ENCODE results near the gene ECM1.

ECM1 gene

DNA sequence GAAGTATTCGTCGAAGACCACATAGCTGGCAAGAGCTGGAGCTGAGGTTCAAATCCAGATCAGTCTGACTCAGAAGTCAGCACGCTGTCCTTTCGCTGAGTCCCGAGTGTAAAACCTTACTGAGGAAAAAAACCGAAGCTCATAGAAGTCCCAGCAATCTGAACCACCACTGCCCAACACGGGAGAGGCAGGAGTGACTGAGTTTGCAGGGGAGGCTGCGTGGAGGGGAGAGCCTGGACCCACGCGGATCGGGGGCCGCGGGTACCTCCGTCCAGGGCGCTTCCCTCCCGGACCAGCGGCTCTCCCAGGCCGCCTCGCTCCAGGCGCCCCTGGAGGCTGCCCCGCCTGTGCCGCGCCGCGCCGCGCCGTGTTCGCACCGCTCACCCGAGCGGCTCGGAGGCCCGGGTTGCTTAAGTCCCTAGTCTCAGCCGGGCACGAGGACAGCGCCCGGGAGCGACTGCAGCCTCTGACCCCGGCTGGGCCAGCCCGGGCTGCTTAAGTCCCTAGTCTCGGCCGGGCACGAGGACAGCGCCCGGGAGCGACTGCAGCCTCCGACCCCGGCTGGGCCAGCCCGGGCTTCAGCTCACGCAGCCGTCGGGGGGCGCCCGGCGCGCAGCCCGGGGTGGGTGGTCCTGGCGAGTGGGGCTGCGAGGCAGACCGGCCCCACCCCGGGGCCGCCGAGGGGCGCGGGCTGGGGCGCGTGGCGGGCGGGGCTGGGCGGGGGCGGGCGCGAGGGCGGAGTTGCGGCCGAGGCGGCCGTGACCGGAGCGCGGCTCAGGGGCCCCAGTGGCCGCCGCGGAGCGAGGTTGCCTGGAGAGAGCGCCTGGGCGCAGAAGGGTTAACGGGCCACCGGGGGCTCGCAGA lies 41.0 kb downstream of the ECM1 start, which contains the start of gene ADAMTSL4:
Gene ADAMTSL4 (plus strand): TSS at position 777 of the 864 bp plus-strand sequence. CDS start 2,881 bp downstream, outside the sequence.
- DNase-seq (ENCODE audit: low read depth in 1 of 2, low spot score in 1 of 2), result peak in 1 of 2 experiments; percentile 46
- TF ChIP-seq GABPA (IDR thresholded peaks at IDR 0.05; ENCODE audit: low read depth), result no peak
- TF ChIP-seq, protein P1, sequence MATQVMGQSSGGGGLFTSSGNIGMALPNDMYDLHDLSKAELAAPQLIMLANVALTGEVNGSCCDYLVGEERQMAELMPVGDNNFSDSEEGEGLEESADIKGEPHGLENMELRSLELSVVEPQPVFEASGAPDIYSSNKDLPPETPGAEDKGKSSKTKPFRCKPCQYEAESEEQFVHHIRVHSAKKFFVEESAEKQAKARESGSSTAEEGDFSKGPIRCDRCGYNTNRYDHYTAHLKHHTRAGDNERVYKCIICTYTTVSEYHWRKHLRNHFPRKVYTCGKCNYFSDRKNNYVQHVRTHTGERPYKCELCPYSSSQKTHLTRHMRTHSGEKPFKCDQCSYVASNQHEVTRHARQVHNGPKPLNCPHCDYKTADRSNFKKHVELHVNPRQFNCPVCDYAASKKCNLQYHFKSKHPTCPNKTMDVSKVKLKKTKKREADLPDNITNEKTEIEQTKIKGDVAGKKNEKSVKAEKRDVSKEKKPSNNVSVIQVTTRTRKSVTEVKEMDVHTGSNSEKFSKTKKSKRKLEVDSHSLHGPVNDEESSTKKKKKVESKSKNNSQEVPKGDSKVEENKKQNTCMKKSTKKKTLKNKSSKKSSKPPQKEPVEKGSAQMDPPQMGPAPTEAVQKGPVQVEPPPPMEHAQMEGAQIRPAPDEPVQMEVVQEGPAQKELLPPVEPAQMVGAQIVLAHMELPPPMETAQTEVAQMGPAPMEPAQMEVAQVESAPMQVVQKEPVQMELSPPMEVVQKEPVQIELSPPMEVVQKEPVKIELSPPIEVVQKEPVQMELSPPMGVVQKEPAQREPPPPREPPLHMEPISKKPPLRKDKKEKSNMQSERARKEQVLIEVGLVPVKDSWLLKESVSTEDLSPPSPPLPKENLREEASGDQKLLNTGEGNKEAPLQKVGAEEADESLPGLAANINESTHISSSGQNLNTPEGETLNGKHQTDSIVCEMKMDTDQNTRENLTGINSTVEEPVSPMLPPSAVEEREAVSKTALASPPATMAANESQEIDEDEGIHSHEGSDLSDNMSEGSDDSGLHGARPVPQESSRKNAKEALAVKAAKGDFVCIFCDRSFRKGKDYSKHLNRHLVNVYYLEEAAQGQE (IDR thresholded peaks at IDR 0.05; ENCODE audit: insufficient replicate concordance, low read depth), result no peak
- TF ChIP-seq, protein P2, sequence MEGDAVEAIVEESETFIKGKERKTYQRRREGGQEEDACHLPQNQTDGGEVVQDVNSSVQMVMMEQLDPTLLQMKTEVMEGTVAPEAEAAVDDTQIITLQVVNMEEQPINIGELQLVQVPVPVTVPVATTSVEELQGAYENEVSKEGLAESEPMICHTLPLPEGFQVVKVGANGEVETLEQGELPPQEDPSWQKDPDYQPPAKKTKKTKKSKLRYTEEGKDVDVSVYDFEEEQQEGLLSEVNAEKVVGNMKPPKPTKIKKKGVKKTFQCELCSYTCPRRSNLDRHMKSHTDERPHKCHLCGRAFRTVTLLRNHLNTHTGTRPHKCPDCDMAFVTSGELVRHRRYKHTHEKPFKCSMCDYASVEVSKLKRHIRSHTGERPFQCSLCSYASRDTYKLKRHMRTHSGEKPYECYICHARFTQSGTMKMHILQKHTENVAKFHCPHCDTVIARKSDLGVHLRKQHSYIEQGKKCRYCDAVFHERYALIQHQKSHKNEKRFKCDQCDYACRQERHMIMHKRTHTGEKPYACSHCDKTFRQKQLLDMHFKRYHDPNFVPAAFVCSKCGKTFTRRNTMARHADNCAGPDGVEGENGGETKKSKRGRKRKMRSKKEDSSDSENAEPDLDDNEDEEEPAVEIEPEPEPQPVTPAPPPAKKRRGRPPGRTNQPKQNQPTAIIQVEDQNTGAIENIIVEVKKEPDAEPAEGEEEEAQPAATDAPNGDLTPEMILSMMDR (IDR thresholded peaks at IDR 0.05; ENCODE audit: insufficient read depth, low read length), result no peak
- no peak for TF ChIP-seq POLR2AphosphoS5 (IDR thresholded peaks at IDR 0.05; ENCODE audit: low read depth)
- TF ChIP-seq SPI1 (IDR thresholded peaks at IDR 0.05; ENCODE audit: borderline replicate concordance, low read depth), result no peak
- H3K27me3 ChIP-seq (ENCODE audit: insufficient read depth, poor library complexity, severe bottlenecking), result no peaks in the 10 kb centered on the region
- H3K4me3 ChIP-seq (replicated peaks; ENCODE audit: insufficient read depth, low read length), result peak within 1 kb of the TSS; percentile 50
- H3K27ac ChIP-seq (replicated peaks), result no peak within 1 kb of the TSS

DNA sequence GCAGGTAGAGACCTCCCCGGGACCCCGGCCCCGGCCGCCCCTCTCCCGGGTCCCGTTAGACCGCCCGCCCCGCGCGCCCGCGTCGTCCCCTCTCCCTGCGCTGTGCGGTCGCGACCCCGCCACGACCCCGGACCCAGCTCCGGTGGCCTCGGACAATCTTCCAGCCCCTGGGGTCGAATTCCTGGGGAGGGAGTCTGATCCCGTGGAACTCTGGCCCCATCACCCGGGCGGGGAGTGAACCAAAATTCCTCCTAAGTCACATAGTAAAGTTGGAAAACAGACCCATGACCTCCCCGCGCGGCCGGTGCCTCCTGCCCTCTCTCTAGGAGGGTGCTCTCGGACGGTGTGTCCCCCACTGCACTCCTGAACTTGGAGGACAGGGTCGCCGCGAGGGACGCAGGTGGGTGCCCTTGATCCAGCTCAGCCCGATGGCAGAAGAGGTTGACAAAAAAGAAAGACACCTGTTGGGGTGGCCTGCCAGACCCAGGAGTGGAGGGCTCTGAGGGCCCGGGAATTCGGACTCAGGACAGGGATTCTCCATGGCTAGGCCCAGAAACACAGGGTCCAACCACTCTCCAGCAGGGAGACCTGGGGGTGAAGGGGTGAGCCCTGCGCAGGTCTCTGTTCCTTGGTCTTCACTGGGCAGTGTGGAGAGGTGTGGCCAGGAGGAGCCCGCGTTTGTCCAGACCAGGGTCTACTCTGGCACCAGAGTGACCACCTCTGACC lies 41.8 kb downstream of the ECM1 start:
- H3K27ac ChIP-seq (replicated peaks), result no peak overlapping the region
- TF ChIP-seq GABPA (IDR thresholded peaks at IDR 0.05; ENCODE audit: low read depth) (no peak), POLR2AphosphoS5 (IDR thresholded peaks at IDR 0.05; ENCODE audit: low read depth) (no peak)
- TF ChIP-seq, protein P2 (IDR thresholded peaks at IDR 0.05; ENCODE audit: insufficient read depth, low read length), result no peak
- TF ChIP-seq, protein P1 (IDR thresholded peaks at IDR 0.05; ENCODE audit: insufficient replicate concordance, low read depth), result no peak
- H3K4me3 ChIP-seq (replicated peaks; ENCODE audit: insufficient read depth, low read length), result peak overlapping the region; percentile 50; the same call in 1 of the 2 replicates
- H3K27me3 ChIP-seq (ENCODE audit: insufficient read depth, poor library complexity, severe bottlenecking), result no peaks in the 10 kb centered on the region
- no peak for DNase-seq (ENCODE audit: low read depth in 1 of 2, low spot score in 1 of 2)

DNA sequence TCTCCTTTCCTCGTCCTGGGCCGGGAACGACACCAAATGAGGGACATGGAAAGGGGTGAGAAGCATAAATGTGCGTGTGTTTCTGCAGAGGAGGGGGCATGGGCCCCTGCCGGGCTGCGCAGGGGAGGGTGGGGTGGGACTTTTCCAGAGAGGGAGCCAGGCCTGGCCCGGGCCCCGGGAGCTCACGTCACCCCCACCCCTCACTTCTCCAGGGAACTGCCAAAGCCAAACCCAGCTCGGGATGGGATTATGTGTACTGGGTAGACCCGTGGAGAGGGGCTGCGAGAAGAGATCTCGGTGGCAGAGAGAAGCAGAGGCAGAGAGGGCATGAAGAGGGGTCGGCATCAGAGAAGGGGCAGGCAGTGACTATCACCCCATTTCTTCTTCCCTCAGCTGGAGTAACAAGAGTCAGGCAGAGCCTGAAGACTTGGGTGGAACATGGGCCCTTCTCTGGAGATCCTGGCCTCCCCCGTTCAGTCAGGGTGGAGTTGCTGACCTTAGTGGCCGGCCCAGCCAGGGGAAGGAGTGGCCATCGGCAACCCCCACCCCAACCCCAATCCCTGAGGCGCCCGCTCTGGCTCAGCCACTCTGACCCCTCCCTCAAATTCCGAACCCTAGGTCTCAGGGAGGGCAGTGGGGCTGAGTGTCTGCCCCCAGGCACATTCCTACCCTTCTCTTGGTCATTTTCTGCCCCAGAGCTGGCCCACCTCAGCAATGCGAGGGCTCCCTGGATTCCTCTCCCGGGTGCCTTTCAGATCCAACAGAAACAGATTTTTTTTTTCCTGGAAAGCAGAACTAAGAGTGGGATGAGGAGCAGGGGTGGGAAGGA lies 42.5 kb downstream of the ECM1 start:
- no peak overlapping the region for H3K27ac ChIP-seq (replicated peaks)
- no peaks in the 10 kb centered on the region for H3K27me3 ChIP-seq (ENCODE audit: insufficient read depth, poor library complexity, severe bottlenecking)
- no peak overlapping the region for H3K4me3 ChIP-seq (replicated peaks; ENCODE audit: insufficient read depth, low read length)
- DNase-seq (ENCODE audit: low read depth in 1 of 2, low spot score in 1 of 2), result no peak
- TF ChIP-seq, protein P2 (IDR thresholded peaks at IDR 0.05; ENCODE audit: insufficient read depth, low read length), result no peak
